ENCODE results near the gene MXRA7.
"Not testable (repeated sequence)": the region's sequence is repeated elsewhere in the genome, so short reads cannot be mapped to it uniquely, and the experiment has no call there.

Gene MXRA7, protein sequence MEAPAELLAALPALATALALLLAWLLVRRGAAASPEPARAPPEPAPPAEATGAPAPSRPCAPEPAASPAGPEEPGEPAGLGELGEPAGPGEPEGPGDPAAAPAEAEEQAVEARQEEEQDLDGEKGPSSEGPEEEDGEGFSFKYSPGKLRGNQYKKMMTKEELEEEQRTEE
- total RNA-seq: 25.0 to 126 (median 84.4) reads per million in 4 experiments

DNA sequence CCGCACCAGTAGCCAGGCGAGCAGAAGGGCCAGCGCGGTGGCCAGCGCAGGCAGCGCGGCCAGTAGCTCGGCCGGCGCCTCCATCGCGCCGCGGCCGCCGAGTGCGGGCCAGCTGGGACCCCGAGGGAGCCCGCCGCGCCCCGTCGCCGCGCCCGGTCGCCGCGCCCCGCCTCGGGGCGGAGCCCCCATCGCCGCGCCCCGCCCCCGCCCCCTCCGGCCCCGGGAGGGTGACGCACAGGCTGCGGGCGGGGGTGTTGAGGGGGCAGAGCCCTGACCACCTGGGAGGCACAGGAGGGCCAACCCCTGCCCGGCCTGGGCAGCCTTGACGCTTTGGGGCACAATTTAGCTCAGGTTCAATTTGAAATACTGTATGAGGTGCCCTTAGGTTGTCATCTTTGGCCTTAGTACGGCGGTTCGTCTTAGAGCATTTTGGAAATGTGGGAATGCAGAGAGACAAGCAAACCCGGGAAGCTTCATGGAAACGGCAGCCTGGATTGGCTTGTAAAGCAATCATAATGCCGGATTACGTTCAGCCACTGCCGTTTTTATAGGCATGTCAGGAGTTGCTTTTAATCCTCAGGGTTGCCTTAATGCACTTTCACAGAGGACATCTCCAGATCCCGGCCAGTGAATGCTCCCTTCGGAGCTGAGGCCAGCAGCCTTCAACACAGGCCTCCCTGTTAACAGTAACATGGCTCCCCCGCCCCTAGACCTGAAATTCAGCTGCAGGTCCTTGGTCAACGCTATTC, at the start of gene MXRA7:
MXRA7 (minus strand) TSS at position 103 of the 749 bp plus-strand sequence; CDS start at position 84, 19 bp downstream.
- peak; percentile 52 for DNase-seq

DNA sequence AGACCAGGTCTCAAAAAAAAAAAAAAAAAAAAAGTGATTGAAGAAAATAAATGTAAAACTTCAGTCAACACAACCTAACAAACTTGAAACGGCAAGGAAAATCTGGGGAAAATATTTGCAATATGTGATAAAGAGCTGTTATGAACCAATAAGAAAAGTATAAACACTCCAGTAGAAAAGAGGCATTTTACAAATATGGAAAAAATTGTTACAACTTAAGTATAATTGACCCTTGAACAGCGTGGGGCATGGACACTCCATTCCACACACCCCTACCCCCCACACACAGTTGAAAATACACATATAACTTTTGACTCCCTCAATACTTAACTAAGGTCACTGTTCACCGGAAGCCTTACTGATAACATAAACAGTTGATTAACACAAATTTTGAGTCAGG, 47.8 kb upstream of the MXRA7 start:
- DNase-seq: no peak

DNA sequence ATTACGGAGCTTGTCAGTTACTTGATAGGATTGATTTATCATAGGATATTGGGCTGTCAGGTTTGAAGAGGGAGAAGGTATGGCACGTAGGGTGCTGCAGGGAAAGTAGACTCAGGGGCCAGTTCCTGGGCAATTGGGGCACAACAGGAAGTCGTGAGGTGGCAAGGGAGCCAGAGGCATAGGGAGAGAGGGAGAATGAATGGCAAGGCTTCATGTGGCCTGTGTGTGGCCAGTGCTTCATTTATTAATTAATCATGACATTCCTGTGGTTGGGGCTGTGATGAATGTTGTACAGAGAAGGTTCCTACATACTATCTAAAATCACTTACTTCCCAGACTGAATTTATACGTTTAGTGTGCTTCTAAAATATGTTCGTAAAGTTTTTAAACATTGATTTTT, 46.5 kb upstream of the MXRA7 start:
- DNase-seq: no peak

DNA sequence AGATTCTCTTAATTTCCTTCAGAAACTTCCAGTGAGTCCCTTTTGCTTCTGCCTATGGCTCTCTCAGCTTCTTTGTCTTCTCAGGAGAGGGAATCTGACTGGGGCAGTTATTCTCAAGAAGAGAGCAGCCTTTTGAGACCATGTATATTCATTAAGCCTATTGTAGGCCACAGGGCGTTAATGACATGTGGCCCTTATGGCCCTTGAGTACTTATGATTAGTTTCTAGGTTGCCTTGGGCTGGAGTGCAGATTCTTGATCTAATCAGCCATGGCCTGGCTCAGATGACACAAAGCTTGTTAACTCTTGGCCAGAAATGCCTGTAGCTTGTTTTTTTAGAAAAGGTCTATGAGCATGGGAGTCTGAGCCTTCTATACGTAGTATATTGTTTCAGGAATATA, 44.5 kb upstream of the MXRA7 start:
- no peak for DNase-seq

DNA sequence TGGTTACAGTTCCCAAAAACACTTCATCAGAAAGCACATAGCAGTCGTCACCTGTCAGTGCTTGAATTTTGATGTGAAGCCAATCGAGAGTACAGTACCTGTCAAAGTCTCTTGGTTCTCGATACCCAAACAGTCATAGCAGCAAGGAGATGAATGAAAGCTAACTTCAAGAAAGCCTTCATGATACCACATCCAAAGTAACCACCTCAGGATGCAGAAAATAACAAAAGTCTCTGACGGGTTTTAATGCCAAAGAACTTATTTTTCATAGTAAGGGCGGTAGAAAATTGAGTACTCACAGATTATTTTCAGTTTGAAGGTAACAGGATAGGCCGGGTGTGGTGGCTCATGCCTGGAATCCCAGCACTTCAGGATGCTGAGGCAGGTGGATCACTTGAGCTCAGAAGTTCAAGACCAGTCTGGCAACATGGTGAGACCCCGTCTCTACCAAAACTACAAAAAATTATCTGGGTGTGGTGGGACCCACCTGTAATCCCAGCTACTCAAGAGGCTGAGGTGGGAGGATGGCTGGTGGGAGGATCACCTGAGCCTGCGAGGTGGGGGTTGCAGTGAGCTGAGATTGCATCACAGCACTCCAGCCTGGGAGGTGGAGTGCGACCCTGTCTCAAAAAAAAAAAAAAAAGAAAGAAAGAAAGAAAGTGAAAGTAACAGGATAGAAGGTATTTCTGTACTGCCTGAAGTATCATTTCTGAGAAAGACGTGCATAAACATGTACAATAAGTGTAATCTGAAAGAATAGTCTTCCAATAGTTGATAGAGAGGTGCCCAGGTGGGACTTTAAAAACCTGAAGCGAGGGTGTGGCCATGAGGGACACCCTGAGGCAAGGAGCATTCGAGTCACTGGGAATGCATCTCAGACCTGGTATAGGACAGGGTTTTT, 42.5 kb upstream of the MXRA7 start:
- no peak for DNase-seq

DNA sequence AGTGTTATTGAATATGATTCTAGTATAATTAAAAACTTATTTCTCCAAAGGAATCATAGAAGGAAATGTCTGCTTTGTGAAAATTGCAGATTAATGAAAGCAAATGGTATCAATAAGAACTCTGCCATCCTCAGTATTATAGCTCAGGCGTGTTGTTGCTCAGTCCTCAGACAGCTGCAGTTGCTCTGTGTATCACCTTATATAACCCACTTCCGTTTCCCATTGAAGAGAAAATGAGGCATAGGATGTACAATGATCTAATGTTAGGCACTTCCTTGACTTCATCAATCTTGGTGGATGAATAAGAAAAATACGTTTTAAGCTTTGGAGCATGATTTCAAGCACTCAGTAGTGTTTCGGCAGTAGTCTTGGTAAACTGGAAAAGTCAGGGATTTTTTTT, 41.2 kb upstream of the MXRA7 start:
- DNase-seq: no peak

DNA sequence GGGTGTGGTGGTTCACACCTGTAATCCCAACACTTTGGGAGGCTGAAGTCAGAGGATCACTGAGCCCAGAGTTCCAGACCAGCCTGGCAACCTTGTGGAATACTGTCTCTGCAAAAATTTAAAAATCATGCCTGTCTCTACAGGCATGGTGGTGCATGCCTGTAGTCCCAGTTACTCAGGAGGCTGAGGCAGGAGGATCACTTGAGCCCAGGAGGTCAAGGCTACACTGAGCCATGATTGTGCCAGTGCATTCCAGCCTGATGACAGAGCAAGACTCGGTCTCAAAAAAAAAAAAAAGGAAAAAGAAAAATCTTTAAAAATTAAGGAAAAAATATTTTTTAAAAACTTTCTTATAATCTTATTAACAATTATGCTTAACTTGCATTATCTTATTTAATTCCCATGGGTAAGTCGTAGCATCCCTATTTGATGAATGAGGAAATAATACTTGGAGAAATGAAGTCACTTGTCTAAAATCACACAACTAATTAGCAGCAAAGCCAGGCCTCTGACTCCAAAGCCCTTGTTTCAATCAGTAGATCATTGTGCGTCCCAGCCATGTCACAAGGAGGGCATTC, 40.7 kb upstream of the MXRA7 start:
- DNase-seq: no peak

DNA sequence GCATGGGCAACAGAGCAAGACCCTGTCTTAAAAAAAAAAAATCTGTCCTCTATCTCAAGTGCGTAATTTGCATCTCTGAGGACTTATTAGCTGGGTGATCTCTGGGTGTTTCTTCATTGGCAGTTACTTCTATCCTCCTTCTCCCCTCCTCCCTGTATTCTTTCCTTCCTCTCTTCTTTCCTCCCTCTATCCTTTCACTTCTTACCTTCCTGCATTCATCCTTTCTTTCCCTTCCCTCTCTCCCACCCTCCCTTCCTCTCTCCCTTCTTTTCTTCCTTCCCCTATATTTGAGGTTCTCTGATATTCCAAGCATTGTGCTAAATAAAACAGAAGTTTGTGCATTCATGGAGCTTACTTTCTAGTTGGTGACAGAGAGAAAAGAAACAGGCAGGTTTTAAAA, 37.9 kb upstream of the MXRA7 start:
- DNase-seq: no peak

DNA sequence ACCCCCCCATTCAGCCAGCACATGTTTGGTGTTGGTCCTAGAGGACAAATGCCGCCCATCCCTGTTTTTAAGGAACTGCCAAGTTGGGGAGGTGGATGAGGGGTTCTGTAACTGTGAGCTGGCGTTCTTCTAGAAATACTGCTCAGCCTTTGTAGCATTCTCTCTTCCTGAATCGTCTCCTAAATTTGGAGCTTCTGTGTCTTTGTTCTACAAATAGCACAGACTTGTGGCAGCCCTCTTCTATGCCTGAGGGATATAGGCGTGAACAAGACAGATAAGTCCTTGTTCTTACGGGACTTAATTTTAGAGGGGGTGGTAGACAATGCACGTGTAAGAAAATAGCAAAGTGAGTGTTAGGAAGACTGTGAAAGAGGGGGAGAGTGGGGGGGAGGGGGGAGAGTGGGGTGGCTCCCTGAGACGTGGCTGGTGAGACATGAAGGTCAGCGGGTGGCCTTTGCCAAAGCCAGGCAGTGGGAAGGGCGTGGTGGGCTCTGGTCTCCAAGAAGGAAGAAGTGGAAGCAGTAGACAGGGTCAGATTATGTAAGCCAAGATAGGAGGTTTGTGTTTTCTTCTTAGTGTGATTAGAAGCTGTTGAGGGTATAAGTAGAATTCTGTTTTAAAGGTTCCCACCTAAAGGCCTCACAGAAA, 37.1 kb upstream of the MXRA7 start:
- no peak for DNase-seq

DNA sequence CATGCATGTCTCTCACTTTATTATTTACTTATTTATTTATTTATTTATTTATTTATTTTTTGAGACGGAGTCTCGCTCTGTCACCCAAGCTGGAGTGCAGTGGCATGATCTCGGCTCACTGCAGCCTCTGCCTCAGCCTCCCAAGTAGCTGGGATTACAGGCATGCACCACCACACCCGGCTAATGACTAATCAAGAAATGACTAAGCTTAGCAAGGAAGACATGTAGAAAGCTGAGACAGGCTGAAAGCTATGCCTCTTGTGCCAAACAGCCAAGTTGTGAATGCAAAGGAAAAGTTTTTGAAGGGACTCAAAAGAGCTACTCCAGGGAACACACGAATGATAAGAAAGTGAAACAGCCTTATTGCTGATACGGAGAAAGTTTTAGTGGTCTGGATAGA, 35.0 kb upstream of the MXRA7 start:
- not testable (repeated sequence) for DNase-seq

DNA sequence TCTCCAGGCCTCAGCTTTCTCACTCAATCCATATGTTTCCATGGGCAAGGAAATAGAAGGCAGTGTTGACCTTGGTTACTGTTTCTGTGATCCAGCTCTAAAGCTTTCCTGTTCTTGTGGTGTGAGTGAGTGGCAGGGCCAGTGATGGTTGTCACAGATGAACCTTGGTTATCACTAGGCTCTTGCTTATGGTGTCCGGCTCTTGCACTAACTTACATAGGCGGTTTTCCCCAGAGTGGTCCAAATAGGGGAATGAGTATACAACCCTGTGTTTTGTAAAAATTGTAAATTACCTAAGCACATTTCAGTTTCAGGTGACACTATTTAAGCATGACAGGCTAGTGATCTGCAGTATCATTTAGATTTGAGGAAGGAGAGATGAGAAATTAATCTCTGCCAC, 34.0 kb upstream of the MXRA7 start:
- no peak for DNase-seq

DNA sequence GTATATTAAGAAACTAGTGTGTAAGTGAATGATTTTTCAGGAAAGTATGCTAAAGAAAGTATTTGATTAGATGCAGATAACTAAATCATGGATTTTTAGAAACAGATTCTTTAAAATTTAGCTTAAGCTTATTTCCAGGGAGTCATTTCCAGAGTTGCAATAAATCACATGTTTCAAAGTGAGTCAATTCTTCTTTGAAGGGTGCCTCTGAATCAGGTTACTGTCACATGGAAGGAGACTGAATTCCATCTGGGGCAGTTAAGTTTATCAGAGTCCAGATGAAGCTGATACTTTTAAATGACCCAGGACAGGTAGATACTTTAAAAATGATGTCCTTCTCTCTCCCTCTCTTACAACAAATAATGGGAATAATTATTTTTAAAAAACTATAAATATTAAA, 32.2 kb upstream of the MXRA7 start:
- DNase-seq: no peak

DNA sequence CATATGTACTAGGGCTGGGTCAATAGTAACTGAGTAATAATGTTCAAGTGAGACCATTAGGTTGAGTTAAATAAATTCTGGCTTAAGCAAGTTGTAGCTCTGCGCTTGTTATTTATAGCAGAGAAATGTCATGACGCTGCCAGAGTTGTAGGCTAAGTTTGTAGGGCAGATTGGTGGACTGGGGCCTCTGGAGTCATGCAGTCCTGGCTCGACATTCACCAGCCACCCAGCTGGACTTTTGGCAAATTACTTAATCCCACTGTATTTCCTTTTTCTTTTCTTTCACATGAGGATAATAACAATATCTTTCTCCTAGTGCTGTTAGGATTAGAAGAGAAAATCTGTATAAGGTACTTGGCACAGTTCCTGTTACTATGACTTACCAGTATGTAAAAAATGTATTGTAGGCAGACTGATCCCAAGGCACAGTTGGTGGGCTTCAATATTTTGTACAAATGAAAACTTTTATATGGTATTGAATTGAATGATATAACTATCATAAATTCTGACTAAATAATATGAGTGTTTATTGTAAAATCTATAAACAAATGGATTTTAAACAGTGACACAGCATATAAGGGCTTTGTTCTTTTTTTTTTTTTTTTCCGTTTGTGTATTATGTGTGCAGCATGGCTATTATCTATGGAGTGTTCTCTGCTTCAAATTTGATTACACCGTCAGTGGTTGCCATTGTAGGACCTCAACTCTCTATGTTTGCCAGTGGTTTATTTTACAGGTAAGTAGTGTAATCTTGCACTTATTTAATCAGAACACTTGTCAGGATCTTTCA, 29.8 kb upstream of the MXRA7 start:
- no peak for DNase-seq

DNA sequence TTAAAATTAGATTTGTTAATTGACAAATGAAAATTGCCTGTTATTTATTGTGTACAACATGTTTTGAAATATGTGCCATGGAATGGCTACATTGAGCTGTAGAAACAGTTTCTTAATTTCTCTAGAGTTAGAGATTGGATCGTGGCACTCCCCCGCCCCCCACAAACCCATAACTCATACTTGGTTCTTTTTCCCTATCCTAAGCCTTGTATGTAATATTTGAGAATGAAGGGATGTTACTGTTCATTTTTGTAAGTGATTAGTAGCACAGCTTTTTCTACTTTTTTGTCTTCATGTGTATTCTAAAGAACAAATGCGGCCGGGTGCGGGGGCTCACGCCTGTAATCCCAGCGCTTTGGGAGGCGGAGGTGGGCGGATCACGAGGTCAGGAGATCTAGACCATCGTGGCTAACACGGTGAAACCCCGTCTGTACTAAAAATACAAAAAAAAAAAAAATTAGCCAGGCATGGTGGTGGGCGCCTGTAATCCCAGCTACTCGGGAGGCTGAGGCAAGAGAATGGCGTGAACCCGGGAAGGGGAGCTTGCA, 28.9 kb upstream of the MXRA7 start:
- DNase-seq: not testable (repeated sequence)

DNA sequence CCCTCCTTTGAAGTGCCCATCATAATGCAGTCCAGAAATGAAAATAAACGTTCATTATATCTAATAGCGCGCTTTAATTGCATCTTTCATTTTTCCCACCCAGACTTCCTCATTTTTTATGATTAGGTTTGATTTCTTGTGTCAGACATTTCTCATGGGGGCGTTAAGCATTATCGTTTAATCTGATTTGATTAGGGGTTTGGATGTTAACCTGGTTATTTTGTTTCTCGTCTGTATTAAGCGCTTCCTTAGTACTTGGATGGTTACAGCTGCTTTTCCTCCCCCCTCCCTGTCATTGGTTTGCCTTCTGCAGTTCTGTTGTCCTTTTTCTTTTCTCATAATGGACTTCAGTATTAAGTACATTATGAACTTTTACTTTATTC, 27.7 kb upstream of the MXRA7 start:
- no peak for DNase-seq

DNA sequence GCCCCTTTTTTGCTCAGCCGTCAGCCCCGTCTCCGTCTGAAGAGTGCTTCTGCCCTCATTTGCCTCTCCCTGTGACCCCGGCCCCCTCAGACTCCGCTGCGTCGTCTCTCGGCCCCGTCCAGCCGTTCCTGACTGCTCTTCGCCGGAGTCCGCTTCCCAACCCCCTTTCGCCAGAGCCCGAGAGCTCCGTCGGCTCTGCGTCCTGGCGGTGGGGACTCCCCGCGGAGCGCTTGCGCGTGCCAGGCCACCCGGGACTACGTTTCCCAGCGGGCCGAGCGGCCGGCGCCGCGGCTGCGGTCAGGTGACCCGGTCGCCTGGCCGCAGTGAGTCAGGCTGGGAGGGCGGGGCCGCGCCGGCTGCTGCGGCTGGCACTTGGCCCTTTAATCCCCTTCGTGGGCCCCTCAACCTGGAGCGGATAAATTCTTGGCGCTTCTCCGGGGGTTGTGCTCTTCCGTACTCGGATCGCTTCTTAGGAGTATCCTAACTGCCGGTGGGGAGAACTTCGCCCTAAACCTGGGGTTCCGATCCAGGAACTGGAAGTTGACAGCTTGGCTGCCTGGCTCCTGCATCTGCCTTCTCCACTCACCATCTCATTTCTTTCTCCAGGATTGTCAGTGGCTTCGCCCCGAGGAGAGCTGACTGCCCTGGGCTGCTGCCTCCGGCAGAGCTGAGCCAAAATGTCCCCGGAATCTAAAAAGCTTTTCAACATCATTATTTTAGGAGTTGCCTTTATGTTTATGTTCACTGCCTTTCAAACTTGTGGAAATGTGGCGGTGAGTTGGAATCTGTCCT, 27.1 kb upstream of the MXRA7 start, which contains the start of gene MFSD11:
MFSD11 (plus strand) TSS at position 444 of the 792 bp plus-strand sequence; CDS start at position 678, 234 bp downstream.
- peak; percentile 85 for DNase-seq

DNA sequence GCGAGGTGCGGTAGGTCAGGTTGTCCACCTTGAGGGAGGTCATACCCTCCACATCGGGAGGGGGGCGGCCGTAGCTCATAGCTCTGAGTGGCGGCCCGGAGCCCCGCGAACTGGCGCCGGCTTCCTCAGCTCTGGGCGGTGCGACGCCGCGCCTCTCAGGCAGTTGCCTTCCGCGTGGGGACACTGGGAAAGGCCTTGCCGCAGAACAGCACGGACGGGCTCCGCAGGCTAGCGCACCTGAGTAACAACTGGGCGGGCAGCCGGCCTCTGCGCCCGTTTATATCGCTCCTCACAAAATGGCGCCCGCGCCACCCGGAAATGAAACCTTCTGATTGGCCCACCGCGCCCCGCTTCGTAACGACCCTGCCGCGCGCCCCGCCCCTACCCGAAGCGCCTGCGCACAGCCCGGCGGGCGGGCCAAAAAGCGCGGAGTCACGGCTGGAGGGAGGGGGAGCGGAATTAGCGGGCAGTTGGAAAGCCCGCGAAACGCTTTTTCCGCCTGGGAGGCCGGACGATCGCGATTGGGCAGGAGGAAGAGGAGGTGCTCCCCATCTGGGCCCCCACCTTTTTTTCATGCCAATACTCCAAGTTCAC, 26.4 kb upstream of the MXRA7 start, which contains the start of gene SRSF2:
SRSF2 (minus strand) TSS at position 250 of the 594 bp plus-strand sequence; CDS start at position 79, 171 bp downstream.
- peak; percentile 98 for DNase-seq

DNA sequence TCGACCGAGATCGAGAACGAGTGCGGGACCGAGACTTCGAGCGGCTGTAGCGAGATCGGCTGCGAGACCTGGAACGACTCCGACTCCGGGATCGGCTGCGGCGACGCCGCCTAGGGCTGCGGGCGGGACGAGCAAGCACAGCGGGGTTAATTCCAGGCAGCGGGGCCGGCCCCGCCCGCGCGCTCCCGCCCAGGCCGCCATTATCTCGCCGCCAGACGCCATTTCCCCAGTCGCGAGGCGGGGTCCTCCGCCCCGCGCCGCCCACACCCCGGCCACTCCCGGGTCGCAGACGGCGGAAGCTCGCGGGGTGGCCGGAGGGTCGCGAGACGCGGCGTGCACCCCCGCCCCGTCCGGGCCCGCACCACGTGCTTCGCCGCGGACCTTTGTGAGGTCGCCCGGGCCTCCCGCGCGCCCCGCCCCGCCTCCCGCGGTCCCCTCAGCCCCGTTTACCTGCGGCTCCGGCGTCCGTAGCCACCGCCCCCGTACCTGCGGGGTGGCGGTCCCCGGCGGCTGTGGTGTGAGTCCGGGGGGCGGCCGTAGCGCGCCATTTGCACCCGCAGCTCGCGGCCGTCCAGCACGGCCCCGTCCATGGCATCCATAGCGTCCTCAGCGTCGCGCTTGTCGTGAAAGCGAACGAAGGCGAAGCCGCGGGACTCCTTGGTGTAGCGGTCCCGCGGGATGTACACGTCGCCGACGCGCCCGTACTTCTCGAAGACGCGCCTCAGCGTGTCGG, 25.8 kb upstream of the MXRA7 start:
- peak; percentile 40 for DNase-seq
